BJ (cell line): ENCODE results near the gene RO60. TPM values are rescaled to one million over a fixed set of nuclear protein-coding genes. Genes with fewer than 3 reads are reported as not detected.

Experiments used
- CTCF ChIA-PET: fragments of 350-600 bp; formaldehyde crosslinking; extraction: SDS; loops from one replicate; lab custom pipeline; 2021; ENCODE audit warnings: antibody characterized with exemption, inconsistent platforms; lab: Yijun Ruan, JAX
- POLR2A ChIA-PET: fragments of 300-600 bp; sonication (Branson Sonifier 250); formaldehyde crosslinking; extraction: SDS; loops from one replicate; lab custom pipeline; 2021; ENCODE audit warnings: antibody characterized with exemption; lab: Charles Lee
- DNase-seq: peaks from one replicate; pipeline ENCODE4 v3.0.0-alpha.2; 2011; ENCODE audit warnings: low read depth
- H3K27me3 ChIP-seq: 2 replicates; pipeline ENCODE4 v1.6.0; 2011; ENCODE audit warnings: low read length; ENCODE audit not compliant: control insufficient read depth, insufficient read depth
- H3K36me3 ChIP-seq: 2 replicates; pipeline ENCODE4 v1.5.1; 2011; ENCODE audit warnings: low read length; ENCODE audit not compliant: control insufficient read depth, insufficient read depth
- H3K4me3 ChIP-seq: 2 replicates; pipeline ENCODE4 v1.5.1; 2011; ENCODE audit warnings: low read depth, mild to moderate bottlenecking, control low read depth, low read length
- CTCF ChIP-seq: IDR thresholded peaks from 2 replicates; pipeline ENCODE4 v1.5.1; 2011; ENCODE audit warnings: low read depth, mild to moderate bottlenecking, control low read depth, inconsistent platforms, low read length, moderate library complexity; ENCODE audit not compliant: insufficient read depth
- polyA plus RNA-seq: library from polyadenylated mRNA; depleted of rRNA; stranded (reverse); fragments of >200 nt; gene quantifications from 2 replicates; pipeline ENCODE4 v1.2.3, GENCODE V29; 2011

Gene RO60
- polyA plus RNA-seq, 1 experiment, result 21.0 TPM

- TF ChIP-seq CTCF, result no peak
- Histone ChIP-seq H3K27me3 (no peaks in the 10 kb centered on the region), H3K4me3 (no peak overlapping the region), H3K36me3 (peaks cover 6% of the 10 kb centered on the region)
- CTCF ChIA-PET, result interaction anchor here (1.6 kb wide), 1 partner anchor 20 kb away, joined by 3 read pairs; the partner anchor contains the start of gene GLRX2
- no peak for DNase-seq
- POLR2A ChIA-PET, result no interaction called here
Observed at GRCh38 chr1:193085263-193085662, 25.9 kb downstream of the RO60 start.

- Histone ChIP-seq H3K27me3 (no peaks in the 10 kb centered on the region), H3K36me3 (peaks cover 6% of the 10 kb centered on the region), H3K4me3 (no peak overlapping the region)
- ChIA-PET CTCF (no interaction called here), POLR2A (no interaction called here)
- no peak for TF ChIP-seq CTCF
- DNase-seq, result no peak
Observed at GRCh38 chr1:193086342-193086741, 26.9 kb downstream of the RO60 start.

DNA sequence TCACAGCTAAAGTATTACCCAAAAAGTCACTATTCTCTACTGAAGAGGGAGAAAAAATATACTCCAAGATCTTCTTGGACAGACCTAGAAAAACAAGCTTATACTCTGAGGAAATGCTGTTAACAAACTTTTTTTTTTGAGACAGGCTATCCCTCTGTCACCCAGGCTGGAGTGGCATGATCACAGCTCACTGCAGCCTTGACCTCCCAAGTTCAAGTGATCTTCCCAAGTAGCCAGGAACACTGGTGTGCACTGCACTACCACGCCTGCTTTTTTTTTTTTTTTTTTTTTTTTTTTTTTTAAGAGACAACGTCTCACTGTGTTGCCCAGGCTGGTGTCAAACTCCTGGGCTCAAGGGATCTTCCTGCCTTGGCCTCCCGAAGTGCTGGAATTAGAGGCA, 28.5 kb downstream of the RO60 start:
- Histone ChIP-seq H3K27me3 (no peaks in the 10 kb centered on the region), H3K4me3 (no peak overlapping the region), H3K36me3 (peaks cover 4% of the 10 kb centered on the region)
- no peak for TF ChIP-seq CTCF
- POLR2A ChIA-PET, result interaction anchor here (0.9 kb wide), 1 partner anchor 113 kb away, joined by 18 read pairs; no protein-coding TSS in a partner anchor
- DNase-seq, result no peak
- CTCF ChIA-PET, result interaction anchor here (0.8 kb wide), 1 partner anchor 9 kb away, joined by 4 read pairs; no protein-coding TSS in a partner anchor

- POLR2A ChIA-PET, result no interaction called here
- CTCF ChIA-PET, result no interaction called here
- DNase-seq, result no peak
- peaks cover 2% of the 10 kb centered on the region for H3K36me3 ChIP-seq
- no peaks in the 10 kb centered on the region for H3K27me3 ChIP-seq
- no peak overlapping the region for H3K4me3 ChIP-seq
- no peak for TF ChIP-seq CTCF
Observed at GRCh38 chr1:193090865-193091264, 31.5 kb downstream of the RO60 start.

DNA sequence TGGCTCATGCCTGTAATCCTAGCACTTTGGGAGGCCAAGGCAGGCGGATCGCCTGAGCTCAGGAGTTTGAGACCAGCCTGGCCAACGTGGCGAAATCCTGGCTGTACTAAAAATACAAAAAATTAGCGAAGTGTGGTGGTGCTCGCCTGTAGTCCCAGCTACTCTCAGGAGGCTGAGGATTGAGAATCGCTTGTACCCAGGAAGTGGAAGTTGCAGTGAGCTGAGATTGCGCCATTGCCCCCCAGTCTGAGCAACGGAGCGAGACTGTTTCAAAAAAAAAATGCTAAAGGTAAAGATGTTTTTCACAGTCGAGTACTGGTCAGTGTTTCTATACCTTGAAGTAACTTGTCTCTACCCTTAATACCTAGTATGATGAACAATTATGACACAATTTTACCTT, 34.7 kb downstream of the RO60 start:
- ChIA-PET POLR2A (no interaction called here), CTCF (interaction anchor here (1.3 kb wide), 1 partner anchor 10 kb away, joined by 5 read pairs; no protein-coding TSS in a partner anchor)
- no peaks in the 10 kb centered on the region for H3K27me3 ChIP-seq
- H3K36me3 ChIP-seq, result peaks cover 2% of the 10 kb centered on the region
- TF ChIP-seq CTCF, result no peak
- DNase-seq, result no peak
- H3K4me3 ChIP-seq, result no peak overlapping the region
